ENCODE results near the gene SLC22A16.

Gene SLC22A16

GRCh38 chr6:110401585-110402176 lies 74.7 kb downstream of the SLC22A16 start:
- no peak for TF ChIP-seq CTCF (IDR thresholded peaks at IDR 0.05; ENCODE audit: low read depth, low read length)
- in situ Hi-C loops (cut with HindIII; ENCODE audit: low sequenced_read_pairs) = no loop called here
- H3K4me3 ChIP-seq (ENCODE audit: low read depth, low read length) = no peak overlapping the region
- DNase-seq (ENCODE audit: low read depth, low spot score) = no peak

- in situ Hi-C loops (cut with HindIII; ENCODE audit: low sequenced_read_pairs) = no loop called here
- H3K4me3 ChIP-seq (ENCODE audit: low read depth, low read length) = no peak overlapping the region
- no peak for DNase-seq (ENCODE audit: low read depth, low spot score)
- no peak for TF ChIP-seq CTCF (IDR thresholded peaks at IDR 0.05; ENCODE audit: low read depth, low read length)
Measured at GRCh38 chr6:110400208-110400607, 76.2 kb downstream of the SLC22A16 start.

GRCh38 chr6:110399219-110400071 lies 77.0 kb downstream of the SLC22A16 start:
- H3K4me3 ChIP-seq (ENCODE audit: low read depth, low read length) = peak overlapping the region; percentile 11
- in situ Hi-C loops (cut with HindIII; ENCODE audit: low sequenced_read_pairs) = no loop called here
- no peak for DNase-seq (ENCODE audit: low read depth, low spot score)
- no peak for TF ChIP-seq CTCF (IDR thresholded peaks at IDR 0.05; ENCODE audit: low read depth, low read length)

- peak; percentile 31 for DNase-seq (ENCODE audit: low read depth, low spot score)
- H3K4me3 ChIP-seq (ENCODE audit: low read depth, low read length) = no peak overlapping the region
- no peak for TF ChIP-seq CTCF (IDR thresholded peaks at IDR 0.05; ENCODE audit: low read depth, low read length)
- in situ Hi-C loops (cut with HindIII; ENCODE audit: low sequenced_read_pairs) = no loop called here
Measured at GRCh38 chr6:110398778-110399177, 77.6 kb downstream of the SLC22A16 start.

- no peak for DNase-seq (ENCODE audit: low read depth, low spot score)
- TF ChIP-seq CTCF (IDR thresholded peaks at IDR 0.05; ENCODE audit: low read depth, low read length) = no peak
- in situ Hi-C loops (cut with HindIII; ENCODE audit: low sequenced_read_pairs) = no loop called here
- H3K4me3 ChIP-seq (ENCODE audit: low read depth, low read length) = no peak overlapping the region
Measured at GRCh38 chr6:110395221-110395620, 81.2 kb downstream of the SLC22A16 start.

- no peak overlapping the region for H3K4me3 ChIP-seq (ENCODE audit: low read depth, low read length)
- TF ChIP-seq CTCF (IDR thresholded peaks at IDR 0.05; ENCODE audit: low read depth, low read length) = no peak
- in situ Hi-C loops (cut with HindIII; ENCODE audit: low sequenced_read_pairs) = no loop called here
Measured at GRCh38 chr6:110394409-110394808, 82.0 kb downstream of the SLC22A16 start.

More at GRCh38 chr6:110394409-110394808, 82.0 kb downstream of the SLC22A16 start:
- no peak for DNase-seq (ENCODE audit: low read depth, low spot score)
